Dermis blood vessel endothelial cell (primary cell): ENCODE results near the gene KCNAB1. TPM values are rescaled to one million over a fixed set of nuclear protein-coding genes. Genes with fewer than 3 reads are reported as not detected.
A peak's percentile ranks its signal among the peaks of the same experiment; 100 is the strongest.

Experiments
- DNase-seq: peaks from one replicate; pipeline ENCODE4 v3.0.0; 2010
- total RNA-seq: library from RNA; depleted of rRNA; stranded (reverse); fragments of >200 nt; gene quantifications from 2 replicates; pipeline ENCODE4 v1.2.3, GENCODE V29; 2014

KCNAB1 gene
- total RNA-seq, 1 donor from 2014 or later: 0.17 TPM

DNA sequence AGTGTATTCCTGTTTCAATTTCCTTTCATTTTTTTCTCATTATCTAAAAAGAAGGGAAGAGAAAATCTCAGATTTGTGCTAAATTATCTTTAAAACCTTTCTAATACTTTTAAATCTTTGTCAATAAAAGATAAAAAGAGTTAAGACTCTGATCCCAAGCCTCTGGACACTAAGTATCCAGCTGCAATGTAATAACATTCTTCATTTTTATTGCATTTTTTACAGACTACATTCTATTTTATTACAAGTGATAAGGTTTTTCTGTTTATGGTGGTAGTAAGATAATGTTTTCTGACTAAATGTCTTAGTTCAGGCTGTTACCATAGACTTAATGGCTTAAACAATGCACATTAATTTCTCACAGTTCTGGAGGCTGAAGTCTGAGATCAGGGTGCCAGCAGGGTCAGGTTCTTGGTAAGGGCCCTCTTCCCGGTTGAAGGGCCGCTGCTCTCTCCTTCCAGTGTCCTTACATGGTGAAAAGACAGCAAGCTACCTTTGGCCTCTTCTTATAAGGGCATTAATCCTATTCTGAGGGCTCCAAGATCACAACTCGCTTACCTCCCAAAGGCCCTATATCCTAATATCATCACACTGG, 19.7 kb downstream of the KCNAB1 start:
- no peak for DNase-seq

GRCh38 chr3:156142702-156143101, 22.3 kb downstream of the KCNAB1 start:
- DNase-seq: no peak

DNA sequence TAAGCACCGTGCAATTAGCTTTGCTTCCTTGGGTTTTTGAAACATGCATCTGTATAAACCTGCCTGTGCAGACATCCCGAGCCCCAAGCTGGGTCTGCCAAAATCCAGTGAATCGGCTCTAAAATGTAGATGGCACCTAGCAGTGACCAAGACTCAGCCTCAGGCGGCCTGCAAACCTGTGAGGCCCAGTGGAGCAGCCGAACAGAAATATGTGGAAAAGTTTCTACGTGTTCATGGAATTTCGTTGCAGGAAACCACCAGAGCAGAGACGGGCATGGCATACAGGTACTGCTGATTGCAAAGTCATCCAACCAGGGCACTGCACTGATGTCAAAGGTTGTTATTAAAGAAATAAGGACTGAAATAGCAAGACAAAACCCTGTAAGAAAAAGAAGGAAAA, 22.8 kb downstream of the KCNAB1 start:
- DNase-seq: no peak

- no peak for DNase-seq
These were observed 23.7 kb downstream of the KCNAB1 start for GRCh38 chr3:156144060-156144459.

DNA sequence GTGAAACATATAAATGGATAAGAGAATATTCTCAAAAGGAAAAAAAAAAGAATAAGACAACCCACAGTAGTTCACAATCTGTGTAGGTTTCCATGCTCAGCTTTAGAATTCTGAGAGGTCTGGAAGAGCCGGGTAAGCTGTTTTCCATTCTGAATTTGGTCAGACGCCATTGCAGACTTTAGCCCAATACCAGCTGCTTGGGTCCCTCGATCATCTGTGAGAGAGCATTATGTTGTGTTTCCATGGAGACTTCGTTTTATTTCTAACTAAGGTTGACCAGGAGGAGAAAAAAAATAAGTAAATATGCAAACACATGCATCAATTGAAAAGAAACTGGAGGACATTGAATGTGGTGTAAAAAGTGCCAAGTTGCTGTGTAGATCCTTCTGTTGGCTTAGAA, 25.5 kb downstream of the KCNAB1 start:
- DNase-seq: no peak

GRCh38 chr3:156148345-156148945, 28.1 kb downstream of the KCNAB1 start:
- DNase-seq: no peak

- DNase-seq: peak; percentile 42
These were observed 28.6 kb downstream of the KCNAB1 start for GRCh38 chr3:156148946-156149381.

- no peak for DNase-seq
These were observed 29.5 kb downstream of the KCNAB1 start for GRCh38 chr3:156149876-156150275.

- DNase-seq: peak; percentile 76
These were observed 30.2 kb downstream of the KCNAB1 start for GRCh38 chr3:156150434-156151066.

GRCh38 chr3:156151824-156152428, 31.5 kb downstream of the KCNAB1 start:
- peak; percentile 90 for DNase-seq

DNA sequence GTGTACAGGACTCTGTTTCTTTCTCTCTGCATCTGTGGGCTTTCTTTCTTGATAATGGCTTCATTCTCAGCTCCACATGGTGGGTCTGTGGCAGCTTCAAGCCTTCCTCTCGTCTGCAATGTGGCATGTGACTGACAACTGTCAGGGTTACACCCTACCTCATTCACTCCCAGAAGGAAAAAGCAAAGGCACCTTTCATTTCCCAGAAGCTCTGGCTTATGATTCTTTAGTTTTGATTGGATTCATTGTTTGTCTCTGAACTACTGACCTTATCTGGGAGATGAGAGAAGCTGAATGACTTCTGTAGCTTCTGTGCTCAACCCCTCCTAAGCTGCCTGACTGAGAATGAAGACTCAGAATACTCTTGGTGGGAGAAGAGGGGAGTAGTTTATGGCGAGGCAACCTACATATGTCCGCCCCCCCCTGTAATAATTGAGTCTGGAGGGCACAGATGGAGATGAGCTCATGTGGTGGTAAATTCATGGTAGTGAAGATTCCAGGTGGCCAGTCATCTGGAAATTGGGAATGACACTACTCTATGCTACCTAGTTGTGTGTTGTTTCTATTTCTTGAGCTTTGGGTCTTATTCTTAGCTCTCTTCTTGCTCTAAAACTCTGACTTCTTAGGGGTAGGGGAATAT, 38.4 kb downstream of the KCNAB1 start:
- no peak for DNase-seq

DNA sequence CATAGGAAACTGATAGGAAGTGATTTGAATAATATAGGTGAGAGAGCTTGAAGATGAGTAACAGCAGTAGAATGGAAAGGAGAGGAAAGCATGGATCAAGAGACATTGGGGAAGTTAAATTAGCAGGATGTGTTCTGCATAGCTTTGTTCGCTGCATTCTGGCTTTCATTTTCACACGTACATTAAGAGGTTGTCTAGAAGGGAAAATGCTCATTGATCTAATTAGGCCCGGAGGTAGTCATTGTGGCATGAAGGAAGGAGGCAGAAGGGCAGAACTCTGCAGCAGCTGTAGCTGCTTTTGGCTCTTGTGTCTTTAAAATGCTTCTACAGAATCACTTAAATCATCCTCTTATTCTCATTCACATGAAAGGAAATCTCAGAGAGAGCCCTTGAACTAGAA, 40.3 kb downstream of the KCNAB1 start:
- peak; percentile 28 for DNase-seq

DNA sequence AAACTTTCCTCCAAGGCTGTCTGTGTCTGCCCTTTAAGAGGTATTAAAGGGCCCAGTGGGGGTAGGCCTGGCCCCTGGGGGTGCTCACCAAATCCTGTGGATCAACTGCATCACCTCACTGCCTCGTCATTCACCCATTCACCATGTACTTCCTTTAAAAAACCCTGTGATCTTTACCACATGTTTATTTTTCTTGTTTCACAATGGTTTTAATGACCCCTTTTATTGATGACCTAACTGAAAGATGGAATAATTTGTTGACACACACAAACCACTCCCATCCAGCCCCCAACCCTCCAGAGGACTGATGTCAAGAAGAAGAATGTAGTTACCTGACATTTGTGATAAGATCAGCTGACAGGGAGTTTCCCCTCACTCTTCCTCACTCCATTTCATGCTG, 40.8 kb downstream of the KCNAB1 start:
- DNase-seq: no peak

DNA sequence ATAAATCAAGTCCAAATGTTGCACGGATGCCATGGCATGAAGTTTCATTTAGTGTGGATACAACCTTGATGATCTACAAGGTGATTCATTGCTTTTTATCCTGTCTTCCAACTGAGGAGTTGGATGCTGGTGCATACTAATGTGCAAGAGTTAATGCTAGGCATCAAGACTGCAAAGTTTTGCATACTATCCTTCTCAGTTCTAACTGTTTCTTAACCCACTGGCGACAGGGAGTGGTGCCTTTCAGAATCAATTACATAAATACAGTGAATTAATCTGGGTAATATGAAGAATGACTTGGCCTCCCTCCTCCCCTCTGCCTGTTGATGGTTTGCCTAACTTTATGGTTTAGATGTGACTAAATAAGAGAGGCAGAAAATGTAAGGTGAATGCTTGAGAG, 43.5 kb downstream of the KCNAB1 start:
- no peak for DNase-seq

DNA sequence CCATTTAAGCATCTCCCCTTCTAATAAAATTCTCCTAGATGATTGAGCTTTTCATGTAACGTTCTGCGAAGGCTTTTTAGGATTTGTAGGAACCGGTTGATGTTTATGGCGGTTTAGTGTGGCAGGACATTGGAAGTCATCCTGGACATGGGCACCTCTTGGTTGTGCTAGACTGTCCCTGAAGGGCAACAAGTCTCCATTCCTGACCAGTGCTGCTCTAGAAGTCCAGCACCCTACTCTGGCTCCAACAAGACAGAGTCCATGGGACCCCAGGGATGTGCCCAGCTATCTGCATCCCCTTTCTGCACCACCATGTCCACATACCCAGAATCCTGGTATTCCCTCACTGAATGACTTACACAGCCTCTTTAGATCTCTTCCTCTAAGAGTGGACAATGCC, 46.4 kb downstream of the KCNAB1 start:
- DNase-seq: no peak

GRCh38 chr3:156170571-156170970, 50.2 kb downstream of the KCNAB1 start:
- no peak for DNase-seq

GRCh38 chr3:156171281-156172267, 51.2 kb downstream of the KCNAB1 start:
- no peak for DNase-seq

GRCh38 chr3:156172536-156172935, 52.2 kb downstream of the KCNAB1 start:
- DNase-seq: no peak

DNA sequence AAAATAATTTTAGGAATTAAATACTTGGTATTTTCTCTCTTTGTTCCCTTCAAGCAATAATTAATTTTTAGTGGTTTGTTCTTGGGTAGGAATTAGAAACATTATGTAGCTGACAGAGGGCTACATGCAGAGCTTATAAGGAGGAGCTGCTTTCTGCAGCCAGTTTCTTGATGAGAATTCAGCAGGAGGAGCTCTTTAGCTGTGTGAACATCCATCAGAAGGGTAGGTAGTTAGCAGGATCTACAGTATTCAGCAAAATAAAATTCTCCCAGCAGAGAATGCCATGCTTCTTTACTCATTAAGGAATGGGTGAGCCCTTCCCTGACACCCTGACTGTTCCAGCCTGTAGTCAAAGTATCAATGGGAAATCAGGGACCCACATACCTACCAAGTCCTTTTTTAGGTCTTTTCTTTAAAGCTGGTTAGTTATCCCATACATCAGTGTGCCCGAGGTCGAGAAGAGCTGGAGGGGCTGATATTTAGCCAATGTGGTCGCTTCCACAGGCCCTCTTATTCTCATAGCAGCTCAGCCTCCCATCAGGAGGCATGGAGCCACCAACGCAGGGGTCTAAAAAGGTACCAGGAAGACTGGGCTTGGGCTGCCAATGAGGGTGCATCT, 54.0 kb downstream of the KCNAB1 start:
- DNase-seq: peak; percentile 74

GRCh38 chr3:156175570-156175969, 55.2 kb downstream of the KCNAB1 start:
- DNase-seq: no peak

DNA sequence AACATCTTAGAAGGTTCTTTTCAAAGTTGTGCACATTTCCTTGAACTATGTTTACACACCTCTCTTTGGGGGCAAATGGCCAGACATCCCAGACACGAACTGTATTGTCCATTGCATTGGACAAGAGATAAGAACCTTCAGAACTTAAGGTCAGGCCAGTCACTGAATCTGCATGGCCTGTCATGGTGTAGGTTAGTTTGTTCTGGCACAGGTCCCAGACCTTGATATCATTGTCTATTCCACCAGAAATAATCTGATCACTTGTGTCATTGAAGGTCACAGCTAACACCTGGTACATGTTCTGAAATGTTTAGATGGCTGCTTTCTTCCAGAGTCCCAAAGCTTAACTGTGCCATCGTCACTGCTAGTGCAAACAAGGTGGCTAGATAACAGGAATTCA, 55.7 kb downstream of the KCNAB1 start:
- no peak for DNase-seq
